Measurements from ENCODE around the gene DR1.

- TF ChIP-seq POLR2A (IDR thresholded peaks at IDR 0.05) (no peak), CTCF (IDR thresholded peaks at IDR 0.05 in 8 of 11, conservative IDR thresholded peaks at IDR 0.05 in 3 of 11) (no peak), POLR2AphosphoS5 (IDR thresholded peaks at IDR 0.05) (no peak)
Observed at GRCh38 chr1:93339171-93339697, 6.5 kb upstream of the DR1 start.
